Kidney (tissue), 14 donors: ENCODE results near the gene ECM2. TPM values are rescaled to one million over a fixed set of nuclear protein-coding genes. Genes with fewer than 3 reads are reported as not detected.

Experiments used
- DNase-seq, 5 donors: peaks; one replicate each; pipeline ENCODE4 v3.0.0-alpha.2; 2013 to 2020
- FAIRE-seq: peaks from 2 replicates; lab custom pipeline; 2012; peaks lifted over from hg19 to GRCh38; lab: Jason Lieb, UNC
- H3K27ac ChIP-seq, 2 donors: one replicate each; pipeline ENCODE4 v1.7.0; 2013; ENCODE audit warnings: low read depth in 2 of 2, low read length in 2 of 2, inconsistent platforms in 1 of 2
- H3K27me3 ChIP-seq: one replicate; pipeline ENCODE4 v1.7.1; 2013; ENCODE audit warnings: low read length, inconsistent platforms; ENCODE audit not compliant: control insufficient read depth, insufficient read depth
- H3K36me3 ChIP-seq, 3 donors: one replicate each; pipeline versions ENCODE4 v1.7.0 to v1.7.1; 2013; ENCODE audit warnings: low read length in 3 of 3, control low read depth in 1 of 3, inconsistent platforms in 1 of 3; ENCODE audit not compliant: insufficient read depth in 3 of 3, control insufficient read depth in 2 of 3
- H3K4me1 ChIP-seq, 3 donors: one replicate each; pipeline versions ENCODE4 v1.7.0 to v1.7.1; 2013; ENCODE audit warnings: low read length in 3 of 3, inconsistent platforms in 1 of 3, low read depth in 1 of 3; ENCODE audit not compliant: control insufficient read depth in 2 of 3, insufficient read depth in 2 of 3
- H3K4me3 ChIP-seq, 3 donors: one replicate each; pipeline versions ENCODE4 v1.7.0 to v1.8.1; 2013; ENCODE audit warnings: low read length in 3 of 3, control low read depth in 1 of 3, inconsistent platforms in 1 of 3
- H3K9ac ChIP-seq, 3 donors: one replicate each; pipeline versions ENCODE4 v1.7.0 to v1.7.1; 2013; ENCODE audit warnings: low read length in 3 of 3, control low read depth in 1 of 3, inconsistent platforms in 1 of 3
- H3K9me3 ChIP-seq, 3 donors: one replicate each; pipeline versions ENCODE4 v1.7.0 to v1.7.1; 2013; ENCODE audit warnings: low read length in 3 of 3, control low read depth in 1 of 3, inconsistent platforms in 1 of 3; ENCODE audit not compliant: control insufficient read depth in 2 of 3, insufficient read depth in 1 of 3
- CTCF ChIP-seq: IDR thresholded peaks from 3 replicates; pipeline ENCODE4 v1.5.1; 2012; ENCODE audit warnings: mild to moderate bottlenecking, moderate library complexity, borderline replicate concordance; ENCODE audit not compliant: insufficient read depth; ENCODE audit errors: extremely low read depth
- intact Hi-C: fragments of 100-400 bp; cut with DNase I; formaldehyde crosslinking; loops from one replicate; pipeline ENCODE4 v1.11.1; 2022
- polyA plus RNA-seq: library from polyadenylated mRNA; stranded (reverse); fragments of 350-450 nt; fragmentation: Illumina TruSeq; extraction: RNeasy Lipid Tissue Mini Kit (QIAGEN cat#74804); gene quantifications from one replicate; pipeline ENCODE4 v1.2.3, GENCODE V29; 2014; ENCODE audit warnings: low read depth, low replicate concordance; ENCODE audit not compliant: insufficient read depth
- total RNA-seq: library from RNA; stranded (reverse); fragmentation: NEBNext Ultra II Directional; extraction: Animal tissue kit (Norgen Biotek cat#: 25700); gene quantifications from one replicate; pipeline ENCODE4 v1.2.1, GENCODE V29; 2021
- donor health status: control.
- donor health status: control.
- donor health status: control.
- donor health status: control.
- donor health status: control.
- donor health status: DM: yes; HTN: yes; CAD: no.
- donor health status: Normal renal cell carcinoma (clear cell type).

Gene ECM2
- total and polyA plus RNA-seq, 2 donors from 2014 or later = 5.5 to 7.6 TPM

GRCh38 chr9:92463387-92463786 lies 72.4 kb downstream of the ECM2 start:
- DNase-seq (no peak), FAIRE-seq (no peak)
- Histone ChIP-seq H3K4me1 (no peaks in the 10 kb centered on the region), H3K4me3 (no peak overlapping the region), H3K9me3 (no peaks in the 10 kb centered on the region), H3K27ac (no peak overlapping the region), H3K36me3 (no peaks in the 10 kb centered on the region), H3K27me3 (no peaks in the 10 kb centered on the region), H3K9ac (no peak overlapping the region)
- intact Hi-C loops = no loop called here
- TF ChIP-seq CTCF = no peak

GRCh38 chr9:92457576-92457975 lies 78.2 kb downstream of the ECM2 start:
- Histone ChIP-seq H3K4me3 (no peak overlapping the region), H3K9ac (no peak overlapping the region), H3K36me3 (no peaks in the 10 kb centered on the region), H3K9me3 (no peaks in the 10 kb centered on the region), H3K4me1 (no peaks in the 10 kb centered on the region), H3K27ac (no peak overlapping the region), H3K27me3 (no peaks in the 10 kb centered on the region)
- TF ChIP-seq CTCF = no peak
- FAIRE-seq = no peak
- DNase-seq = no peak
- intact Hi-C loops = no loop called here

GRCh38 chr9:92455217-92455616 lies 80.6 kb downstream of the ECM2 start:
- DNase-seq = no peak
- H3K9ac ChIP-seq = no peak overlapping the region
- no peaks in the 10 kb centered on the region for H3K27me3 ChIP-seq
- FAIRE-seq = no peak
- intact Hi-C loops = no loop called here
- H3K4me3 ChIP-seq = no peak overlapping the region
- no peaks in the 10 kb centered on the region for H3K9me3 ChIP-seq
- H3K36me3 ChIP-seq = no peaks in the 10 kb centered on the region
- H3K4me1 ChIP-seq = no peaks in the 10 kb centered on the region
- no peak overlapping the region for H3K27ac ChIP-seq
- TF ChIP-seq CTCF = no peak

GRCh38 chr9:92446536-92446935 lies 89.3 kb downstream of the ECM2 start:
- H3K36me3 ChIP-seq = no peaks in the 10 kb centered on the region
- TF ChIP-seq CTCF = no peak
- no peaks in the 10 kb centered on the region for H3K9me3 ChIP-seq
- H3K27ac ChIP-seq = no peak overlapping the region
- no peak overlapping the region for H3K4me3 ChIP-seq
- H3K9ac ChIP-seq = no peak overlapping the region
- no peaks in the 10 kb centered on the region for H3K27me3 ChIP-seq
- FAIRE-seq (no peak), DNase-seq (no peak)
- intact Hi-C loops = no loop called here
- no peaks in the 10 kb centered on the region for H3K4me1 ChIP-seq
